ENCODE measurements around the gene ZDHHC15.

DNA sequence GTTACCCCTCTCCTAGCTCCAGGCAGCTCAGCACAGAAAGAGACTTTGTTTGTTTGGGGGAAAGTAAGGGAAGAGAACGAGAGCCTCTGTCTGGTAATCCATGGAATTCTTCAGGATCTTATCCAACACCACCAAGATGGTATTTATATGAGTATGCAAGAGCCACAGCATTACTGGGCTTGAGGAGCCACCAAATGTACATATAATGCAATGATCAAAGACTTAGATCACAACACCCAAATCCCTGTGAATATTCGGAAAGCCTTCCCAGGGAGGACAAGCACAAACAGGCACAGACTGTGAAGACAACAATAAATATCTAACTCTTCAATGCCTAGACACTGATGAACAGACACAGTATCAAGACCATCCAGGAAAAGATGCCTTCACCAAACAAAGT is 132.4 kb downstream of the ZDHHC15 start:
- TF ChIP-seq, protein P1, sequence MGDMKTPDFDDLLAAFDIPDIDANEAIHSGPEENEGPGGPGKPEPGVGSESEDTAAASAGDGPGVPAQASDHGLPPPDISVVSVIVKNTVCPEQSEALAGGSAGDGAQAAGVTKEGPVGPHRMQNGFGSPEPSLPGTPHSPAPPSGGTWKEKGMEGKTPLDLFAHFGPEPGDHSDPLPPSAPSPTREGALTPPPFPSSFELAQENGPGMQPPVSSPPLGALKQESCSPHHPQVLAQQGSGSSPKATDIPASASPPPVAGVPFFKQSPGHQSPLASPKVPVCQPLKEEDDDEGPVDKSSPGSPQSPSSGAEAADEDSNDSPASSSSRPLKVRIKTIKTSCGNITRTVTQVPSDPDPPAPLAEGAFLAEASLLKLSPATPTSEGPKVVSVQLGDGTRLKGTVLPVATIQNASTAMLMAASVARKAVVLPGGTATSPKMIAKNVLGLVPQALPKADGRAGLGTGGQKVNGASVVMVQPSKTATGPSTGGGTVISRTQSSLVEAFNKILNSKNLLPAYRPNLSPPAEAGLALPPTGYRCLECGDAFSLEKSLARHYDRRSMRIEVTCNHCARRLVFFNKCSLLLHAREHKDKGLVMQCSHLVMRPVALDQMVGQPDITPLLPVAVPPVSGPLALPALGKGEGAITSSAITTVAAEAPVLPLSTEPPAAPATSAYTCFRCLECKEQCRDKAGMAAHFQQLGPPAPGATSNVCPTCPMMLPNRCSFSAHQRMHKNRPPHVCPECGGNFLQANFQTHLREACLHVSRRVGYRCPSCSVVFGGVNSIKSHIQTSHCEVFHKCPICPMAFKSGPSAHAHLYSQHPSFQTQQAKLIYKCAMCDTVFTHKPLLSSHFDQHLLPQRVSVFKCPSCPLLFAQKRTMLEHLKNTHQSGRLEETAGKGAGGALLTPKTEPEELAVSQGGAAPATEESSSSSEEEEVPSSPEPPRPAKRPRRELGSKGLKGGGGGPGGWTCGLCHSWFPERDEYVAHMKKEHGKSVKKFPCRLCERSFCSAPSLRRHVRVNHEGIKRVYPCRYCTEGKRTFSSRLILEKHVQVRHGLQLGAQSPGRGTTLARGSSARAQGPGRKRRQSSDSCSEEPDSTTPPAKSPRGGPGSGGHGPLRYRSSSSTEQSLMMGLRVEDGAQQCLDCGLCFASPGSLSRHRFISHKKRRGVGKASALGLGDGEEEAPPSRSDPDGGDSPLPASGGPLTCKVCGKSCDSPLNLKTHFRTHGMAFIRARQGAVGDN (IDR thresholded peaks at IDR 0.05), result no peak
- no peak for TF ChIP-seq CHD1 (IDR thresholded peaks at IDR 0.05; ENCODE audit: low read depth, low read length)
- TF ChIP-seq HDAC6 (IDR thresholded peaks at IDR 0.05; ENCODE audit: unreplicated experiment), result no peak
